Right cardiac atrium (tissue), 5 donors: ENCODE data around the gene CACNA1B. TPM values are rescaled to one million over a fixed set of nuclear protein-coding genes. Genes with fewer than 3 reads are reported as not detected.

Source experiments
- ATAC-seq, 2 donors: fragments of 200-7000 bp; cut with Tn5 transposase; one replicate each; pipeline versions ENCODE4 v1.8.0 to v1.9.1; 2020; ENCODE audit warnings: moderate library complexity in 2 of 2, mild to moderate bottlenecking in 1 of 2
- DNase-seq, 3 donors: peaks; one replicate each; pipeline ENCODE4 v3.0.0-alpha.2; 2020
- H3K27ac ChIP-seq: one replicate; pipeline ENCODE4 v1.5.1; 2013; ENCODE audit warnings: mild to moderate bottlenecking, low read length, control low read depth, moderate library complexity
- H3K27me3 ChIP-seq: one replicate; pipeline ENCODE4 v1.6.1; 2013; ENCODE audit not compliant: control insufficient read depth, insufficient read depth
- H3K4me1 ChIP-seq: one replicate; pipeline ENCODE4 v1.6.1; 2013; ENCODE audit warnings: low read length; ENCODE audit not compliant: control insufficient read depth, insufficient read depth
- H3K4me3 ChIP-seq: one replicate; pipeline ENCODE4 v1.5.1; 2013; ENCODE audit warnings: low read length, control low read depth
- H3K9me3 ChIP-seq: one replicate; pipeline ENCODE4 v1.6.1; 2013; ENCODE audit warnings: low read length; ENCODE audit not compliant: control insufficient read depth
- WGBS: extraction: QIAGEN DNeasy Blood & Tissue Kit; methylation state at CpG from one replicate; pipeline ENCODE4 v1.1.7; 2013; 5-methylcytosine and 5-hydroxymethylcytosine counted together
- intact Hi-C, 4 donors: fragments of 100-400 bp; cut with DNase I; formaldehyde crosslinking; loops; one replicate each; pipeline versions ENCODE4 v1.11.0 to v1.14.0; 2022 to 2023
- polyA plus RNA-seq: library from polyadenylated mRNA; stranded (reverse); fragments of 200-250 nt; gene quantifications from one replicate; pipeline ENCODE4 v1.2.3, GENCODE V29; 2013
- total RNA-seq, 4 donors: library from RNA; stranded (reverse); fragmentation: NEBNext Ultra II Directional; extraction: Animal tissue kit (Norgen Biotek cat#: 25700); gene quantifications; one replicate each; pipeline ENCODE4 v1.2.1, GENCODE V29; 2021
- donor health status: healthy with polysubstance abuse.
- donor health status: DM: no; HTN: yes; CAD: no.
- donor health status: DM: no; HTN: no; CAD: no.
- donor health status: DM: no; HTN: yes; CAD: no; lungs with severe emphysema.
- donor health status: DM: yes; HTN: yes; CAD: no.

The CACNA1B gene
- total and polyA plus RNA-seq, 5 donors = 0.05 to 0.44 (median 0.09) TPM

- H3K27ac ChIP-seq = no peak overlapping the region
- H3K27me3 ChIP-seq = peaks cover 3% of the 10 kb centered on the region
- H3K4me3 ChIP-seq = no peak overlapping the region
- no peaks in the 10 kb centered on the region for H3K9me3 ChIP-seq
- DNase-seq = no peak
- peak in 1 of 2 donors; percentile 8 for ATAC-seq
- no peaks in the 10 kb centered on the region for H3K4me1 ChIP-seq
- intact Hi-C loops = no loop called here
- 45% methylated on average over 17 of the region's 17 CpGs for WGBS
Observed at GRCh38 chr9:138022121-138022741, 144.6 kb downstream of the CACNA1B start.

GRCh38 chr9:138022756-138023393 lies 145.3 kb downstream of the CACNA1B start:
- H3K4me1 ChIP-seq = no peaks in the 10 kb centered on the region
- intact Hi-C loops = no loop called here
- no peak overlapping the region for H3K27ac ChIP-seq
- WGBS = 3% methylated on average over 69 of the region's 69 CpGs
- no peaks in the 10 kb centered on the region for H3K9me3 ChIP-seq
- ATAC-seq (peak in 1 of 2 donors; percentile 14), DNase-seq (no peak)
- peak overlapping the region; percentile 7 for H3K4me3 ChIP-seq
- H3K27me3 ChIP-seq = peaks cover 3% of the 10 kb centered on the region

GRCh38 chr9:138023394-138024124 lies 146.0 kb downstream of the CACNA1B start:
- DNase-seq = no peak
- 4% methylated on average over 84 of the region's 84 CpGs for WGBS
- Histone ChIP-seq H3K4me1 (no peaks in the 10 kb centered on the region), H3K27ac (no peak overlapping the region), H3K4me3 (peak overlapping the region; percentile 7), H3K9me3 (no peaks in the 10 kb centered on the region), H3K27me3 (peaks cover 3% of the 10 kb centered on the region)
- intact Hi-C loops = no loop called here
- no peak for ATAC-seq

- Histone ChIP-seq H3K27me3 (peaks cover 3% of the 10 kb centered on the region), H3K4me3 (no peak overlapping the region), H3K27ac (no peak overlapping the region), H3K4me1 (no peaks in the 10 kb centered on the region), H3K9me3 (no peaks in the 10 kb centered on the region)
- ATAC-seq (no peak), DNase-seq (no peak)
- intact Hi-C loops = no loop called here
- WGBS = 90% methylated on average over 9 of the region's 9 CpGs
Observed at GRCh38 chr9:138024131-138024530, 146.5 kb downstream of the CACNA1B start.

GRCh38 chr9:138024831-138025291 lies 147.3 kb downstream of the CACNA1B start:
- no peaks in the 10 kb centered on the region for H3K4me1 ChIP-seq
- H3K4me3 ChIP-seq = no peak overlapping the region
- no peak overlapping the region for H3K27ac ChIP-seq
- no peaks in the 10 kb centered on the region for H3K9me3 ChIP-seq
- 89% methylated on average over 11 of the region's 11 CpGs for WGBS
- intact Hi-C loops = no loop called here
- DNase-seq (no peak), ATAC-seq (no peak)
- H3K27me3 ChIP-seq = peaks cover 3% of the 10 kb centered on the region

- intact Hi-C loops = no loop called here
Observed at GRCh38 chr9:138025417-138025816, 147.8 kb downstream of the CACNA1B start.

GRCh38 chr9:138025908-138026307 lies 148.3 kb downstream of the CACNA1B start:
- no peak for ATAC-seq

More at GRCh38 chr9:138025417-138025816, 147.8 kb downstream of the CACNA1B start:
- WGBS = 79% methylated on average over 4 of the region's 4 CpGs
- DNase-seq (no peak), ATAC-seq (no peak)
- H3K27me3 ChIP-seq = peaks cover 5% of the 10 kb centered on the region
- H3K27ac ChIP-seq = no peak overlapping the region
- no peaks in the 10 kb centered on the region for H3K4me1 ChIP-seq
- no peak overlapping the region for H3K4me3 ChIP-seq
- no peaks in the 10 kb centered on the region for H3K9me3 ChIP-seq

GRCh38 chr9:138028596-138028995 lies 151.0 kb downstream of the CACNA1B start:
- ATAC-seq = no peak
- no peaks in the 10 kb centered on the region for H3K4me1 ChIP-seq
- 87% methylated on average over 1 of the region's 1 CpG for WGBS
- no peak overlapping the region for H3K4me3 ChIP-seq
- H3K9me3 ChIP-seq = no peaks in the 10 kb centered on the region
- no peak for DNase-seq
- intact Hi-C loops = no loop called here
- peaks cover 5% of the 10 kb centered on the region for H3K27me3 ChIP-seq
- H3K27ac ChIP-seq = no peak overlapping the region

More at GRCh38 chr9:138025908-138026307, 148.3 kb downstream of the CACNA1B start:
- Histone ChIP-seq H3K9me3 (no peaks in the 10 kb centered on the region), H3K4me1 (no peaks in the 10 kb centered on the region), H3K4me3 (no peak overlapping the region), H3K27me3 (peaks cover 5% of the 10 kb centered on the region), H3K27ac (no peak overlapping the region)
- intact Hi-C loops = no loop called here
- peak in 1 of 3 donors; percentile 6 for DNase-seq
- 86% methylated on average over 7 of the region's 7 CpGs for WGBS

- Histone ChIP-seq H3K4me3 (no peak overlapping the region), H3K27me3 (peaks cover 3% of the 10 kb centered on the region), H3K4me1 (no peaks in the 10 kb centered on the region), H3K9me3 (no peaks in the 10 kb centered on the region), H3K27ac (no peak overlapping the region)
- WGBS = 64% methylated on average over 3 of the region's 3 CpGs
- ATAC-seq (no peak), DNase-seq (no peak)
- intact Hi-C loops = no loop called here
Observed at GRCh38 chr9:138031186-138031585, 153.6 kb downstream of the CACNA1B start.

- DNase-seq (no peak), ATAC-seq (no peak)
- H3K4me3 ChIP-seq = no peak overlapping the region
- peaks cover 3% of the 10 kb centered on the region for H3K27me3 ChIP-seq
- H3K4me1 ChIP-seq = no peaks in the 10 kb centered on the region
- 58% methylated on average over 4 of the region's 4 CpGs for WGBS
- intact Hi-C loops = no loop called here
- H3K27ac ChIP-seq = no peak overlapping the region
- H3K9me3 ChIP-seq = no peaks in the 10 kb centered on the region
Observed at GRCh38 chr9:138033950-138034349, 156.4 kb downstream of the CACNA1B start.

GRCh38 chr9:138037140-138037539 lies 159.6 kb downstream of the CACNA1B start:
- WGBS = 88% methylated on average over 6 of the region's 6 CpGs
- ATAC-seq = no peak
- DNase-seq = peak in 1 of 3 donors; percentile 6
- H3K4me3 ChIP-seq = no peak overlapping the region
- H3K4me1 ChIP-seq = no peaks in the 10 kb centered on the region
- no peak overlapping the region for H3K27ac ChIP-seq
- intact Hi-C loops = no loop called here
- no peaks in the 10 kb centered on the region for H3K9me3 ChIP-seq
- no peaks in the 10 kb centered on the region for H3K27me3 ChIP-seq
